Islet of Langerhans (tissue), 1 donor: ENCODE measurements around the gene ZNF429.
"Not testable (repeated sequence)": the region's sequence is repeated elsewhere in the genome, so short reads cannot be mapped to it uniquely, and the experiment has no call there.

Source experiments
- FAIRE-seq: peaks from one replicate; lab custom pipeline; 2011; peaks lifted over from hg19 to GRCh38; lab: Jason Lieb, UNC

The ZNF429 gene

GRCh38 chr19:21590867-21591266, 85.5 kb downstream of the ZNF429 start:
- FAIRE-seq: no peak

DNA sequence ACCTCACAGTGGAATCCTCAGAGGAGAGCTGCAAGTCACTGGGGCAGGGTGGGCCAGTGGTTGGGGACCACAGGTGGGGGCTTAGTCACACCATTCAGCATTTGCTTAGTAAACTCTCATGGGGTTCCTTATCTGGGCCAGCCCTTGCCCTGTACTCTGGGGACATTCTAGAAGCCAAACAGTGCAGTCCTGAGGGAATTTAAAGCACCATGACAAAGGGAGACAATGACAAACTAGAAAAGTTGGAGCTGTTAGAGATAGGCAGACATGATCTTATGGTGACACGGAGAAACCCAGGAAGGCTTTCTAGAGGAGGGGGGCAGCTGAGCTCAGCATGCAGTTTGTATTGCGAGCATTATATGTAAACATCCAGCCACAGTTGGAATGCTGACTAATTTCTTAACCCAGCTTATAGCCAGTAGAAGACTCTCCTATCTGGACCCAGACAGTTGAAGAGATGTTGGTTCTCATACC, 87.6 kb downstream of the ZNF429 start:
- FAIRE-seq: no peak

DNA sequence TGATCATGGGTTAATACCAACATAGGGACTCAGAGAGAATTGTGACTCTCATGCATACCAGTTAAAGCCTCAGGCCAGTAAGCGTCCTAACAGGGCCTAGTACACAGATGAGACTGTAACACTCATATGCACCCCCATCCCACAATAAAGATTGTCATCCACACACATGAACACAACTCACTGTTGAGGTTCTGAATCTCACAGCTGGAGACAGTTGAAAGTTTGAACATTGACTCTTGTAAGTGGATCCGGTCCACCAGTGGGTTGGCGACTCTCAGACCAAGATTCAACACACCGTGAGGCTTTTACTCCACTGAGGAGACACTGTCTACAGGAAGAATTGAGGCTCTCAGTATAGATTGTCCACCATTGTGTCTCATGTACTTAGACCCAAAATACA, 88.1 kb downstream of the ZNF429 start:
- no peak for FAIRE-seq

DNA sequence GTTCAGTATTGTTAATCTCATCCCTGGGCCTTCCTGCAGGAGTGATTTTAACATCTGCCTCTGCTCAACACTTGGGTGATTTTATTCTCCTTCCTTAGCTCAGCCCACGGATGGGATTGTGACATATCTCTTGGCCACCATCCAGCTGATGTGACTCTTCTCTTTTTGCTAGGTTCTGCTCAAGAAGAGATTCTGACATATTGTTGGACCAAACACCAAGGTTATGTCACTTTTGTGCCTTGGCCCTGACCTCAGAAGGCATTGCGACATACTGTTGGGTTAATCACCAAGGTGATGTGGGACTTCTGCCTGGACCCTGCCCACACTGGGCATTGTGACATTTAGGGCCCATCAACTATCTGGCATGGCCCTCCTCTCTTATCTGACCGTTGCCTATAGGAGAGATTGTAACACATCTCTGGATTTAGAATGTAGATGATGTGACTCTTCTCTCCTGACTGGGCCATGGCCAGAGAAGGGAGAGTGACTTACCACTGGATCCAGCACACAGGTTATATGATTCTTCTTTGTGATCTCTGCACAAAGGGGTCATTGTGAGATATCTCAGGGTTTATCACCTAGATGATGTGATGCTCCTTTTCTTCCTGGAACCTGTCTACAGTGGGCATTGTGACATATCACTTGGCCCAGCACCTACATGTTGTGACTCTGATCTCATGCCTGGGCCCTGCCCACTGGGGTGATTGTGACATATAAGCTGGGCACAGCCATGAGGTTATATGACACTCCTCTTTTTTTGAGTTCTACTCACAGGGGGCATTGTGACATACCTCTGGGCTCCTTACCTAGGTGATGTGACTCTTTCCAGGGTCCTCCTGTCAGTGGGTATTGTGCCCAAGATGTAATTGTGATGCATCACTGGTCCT, 88.8 kb downstream of the ZNF429 start:
- no peak for FAIRE-seq

- no peak for FAIRE-seq
Measured at GRCh38 chr19:21595185-21595584, 89.8 kb downstream of the ZNF429 start.

DNA sequence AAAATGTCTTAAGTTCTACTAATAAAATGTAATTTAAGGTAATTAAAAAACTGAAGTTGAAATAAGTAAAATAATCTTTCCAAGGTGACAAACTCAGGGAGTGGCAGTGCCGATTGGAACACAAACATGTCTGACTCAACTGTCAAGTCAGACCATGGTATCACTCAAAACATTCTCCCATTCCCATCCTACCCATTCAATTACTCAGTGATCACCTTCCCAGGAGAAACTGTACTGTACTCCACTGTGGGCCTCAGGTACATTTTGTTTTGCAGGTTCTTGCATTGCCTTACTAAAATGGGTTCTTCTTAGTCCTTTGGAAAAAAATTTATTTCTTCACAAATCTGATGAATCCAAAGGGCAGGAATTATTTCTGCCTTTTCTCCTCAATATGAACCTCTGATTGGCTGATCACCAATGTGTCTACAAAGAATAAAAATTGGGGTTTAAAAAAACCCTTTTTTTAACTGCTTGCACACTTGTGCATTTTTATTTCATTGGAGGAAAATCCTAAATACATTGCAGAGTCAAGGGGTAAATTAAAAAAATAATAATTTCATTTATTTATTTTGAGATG, 96.8 kb downstream of the ZNF429 start:
- no peak for FAIRE-seq

DNA sequence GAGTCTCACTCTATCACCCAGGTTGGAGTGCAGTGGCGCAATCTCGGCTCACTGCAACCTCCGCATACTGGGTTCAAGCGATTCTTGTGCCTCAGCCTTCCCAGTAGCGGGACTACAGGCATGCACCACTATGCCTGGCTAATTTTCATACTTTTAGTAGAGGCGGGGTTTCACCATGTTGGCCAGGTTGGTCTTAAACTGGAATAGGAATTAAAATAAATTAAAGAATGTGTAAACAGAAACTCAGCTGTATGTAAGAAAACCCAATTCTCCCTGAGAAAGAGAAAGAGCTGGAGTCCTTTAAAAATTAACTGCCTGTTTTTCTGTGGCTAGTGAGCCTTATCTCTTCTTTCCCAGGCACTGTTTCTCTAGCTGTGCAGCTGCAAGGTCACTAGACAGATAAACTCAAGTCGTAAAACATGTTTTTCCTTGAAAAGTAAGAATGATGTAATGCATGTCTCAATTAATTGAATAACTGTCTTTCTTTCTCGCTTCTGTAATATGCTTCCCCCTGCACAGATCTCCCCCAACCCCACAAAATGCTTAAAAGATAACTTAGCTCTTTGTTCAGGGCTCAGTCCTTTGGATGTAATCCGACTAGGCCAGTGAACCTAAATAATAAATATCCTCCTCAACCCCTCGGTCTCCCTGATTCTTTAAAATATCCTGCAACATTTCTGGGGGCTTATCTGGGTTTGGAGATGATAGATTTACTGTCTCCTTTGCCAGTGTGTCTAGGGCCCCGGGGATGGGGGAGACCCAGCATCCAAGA, 97.4 kb downstream of the ZNF429 start:
- not testable (repeated sequence) for FAIRE-seq

DNA sequence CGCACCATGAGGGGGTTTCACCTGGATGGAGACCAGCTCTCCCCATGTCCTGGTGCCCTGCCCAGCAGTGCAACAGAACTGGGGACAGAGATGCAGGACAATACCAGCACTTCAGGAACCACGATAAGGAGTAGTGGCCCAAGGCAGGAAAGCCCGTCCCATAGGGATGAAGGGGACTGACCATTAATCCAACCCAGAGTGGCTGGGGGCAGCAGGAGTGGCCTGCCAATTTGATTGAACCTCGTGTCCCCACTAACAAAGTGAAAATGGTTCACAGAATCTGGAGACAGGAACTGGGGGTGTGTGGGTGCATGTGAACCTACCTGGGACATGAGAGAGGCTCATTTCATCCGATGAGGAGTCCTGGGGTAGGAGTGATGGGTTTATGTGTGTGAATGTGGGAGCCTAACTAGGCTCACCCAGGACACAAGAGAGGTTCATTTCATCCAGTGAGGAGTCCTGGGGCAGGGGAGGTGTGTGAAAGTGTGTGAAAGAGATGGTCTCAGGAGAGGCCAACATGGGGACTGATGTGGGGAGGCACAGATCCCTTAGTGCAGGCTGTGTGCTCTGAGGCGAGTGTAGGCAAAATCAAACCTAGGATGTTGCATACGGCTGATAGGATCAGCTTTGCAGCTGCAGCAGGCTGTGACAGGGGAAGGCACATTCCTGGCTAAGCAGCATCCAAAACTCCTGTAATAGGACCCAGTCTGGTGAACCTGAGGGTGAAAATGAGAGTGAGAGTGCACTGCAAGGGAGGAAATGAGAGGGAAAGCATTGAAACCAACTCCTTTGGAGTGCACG, 98.2 kb downstream of the ZNF429 start:
- FAIRE-seq: no peak

- no peak for FAIRE-seq
Measured at GRCh38 chr19:21604351-21604926, 99.0 kb downstream of the ZNF429 start.
